Activated T-cell treated with anti-CD3 and anti-CD28 coated beads, Interleukin-2, amount 50 U/mL, for 72 hours (primary cell): ENCODE results near the gene UFM1. TPM values are rescaled to one million over a fixed set of nuclear protein-coding genes. Genes with fewer than 3 reads are reported as not detected.
"Not testable (repeated sequence)": the region's sequence is repeated elsewhere in the genome, so short reads cannot be mapped to it uniquely, and the experiment has no call there.

Source experiments
- ATAC-seq, 2 donors: fragments of 150-1000 bp; cut with Tn5 transposase; replicated peaks in 1 of 2; 2 replicates each; pipeline ENCODE4 v1.10.0; 2021; ENCODE audit warnings: moderate library complexity in 2 of 2, mild to moderate bottlenecking in 1 of 2
- DNase-seq, 2 donors: peaks; one replicate each; pipeline ENCODE4 v3.0.0; 2021 to 2022; ENCODE audit warnings: mixed read lengths in 1 of 2
- H3K27ac Mint-ChIP-seq: one replicate; pipeline ENCODE4 v1.8.0; 2022; ENCODE audit warnings: mild to moderate bottlenecking, moderate library complexity, mixed read lengths
- H3K27me3 Mint-ChIP-seq: one replicate; pipeline ENCODE4 v1.8.0; 2022; ENCODE audit warnings: low read depth, mixed read lengths
- H3K36me3 Mint-ChIP-seq, 2 donors: one replicate each; pipeline ENCODE4 v1.8.0; 2022; ENCODE audit warnings: mixed read lengths in 2 of 2, mild to moderate bottlenecking in 1 of 2; ENCODE audit not compliant: insufficient read depth in 2 of 2
- H3K4me1 Mint-ChIP-seq: one replicate; pipeline ENCODE4 v1.8.0; 2022; ENCODE audit warnings: low read depth, mixed read lengths
- H3K4me3 Mint-ChIP-seq, 2 donors: one replicate each; pipeline ENCODE4 v1.8.0; 2022; ENCODE audit warnings: mild to moderate bottlenecking in 2 of 2, mixed read lengths in 2 of 2, moderate library complexity in 2 of 2
- H3K9me3 Mint-ChIP-seq, 2 donors: one replicate each; pipeline ENCODE4 v1.8.0; 2022; ENCODE audit warnings: mixed read lengths in 2 of 2
- total RNA-seq, 2 donors: library from RNA; stranded (reverse); gene quantifications; one replicate each; pipeline ENCODE4 v1.2.3, GENCODE V29; 2022

Gene UFM1
- total RNA-seq, 2 donors from 2014 or later = 78.2 to 78.7 TPM

DNA sequence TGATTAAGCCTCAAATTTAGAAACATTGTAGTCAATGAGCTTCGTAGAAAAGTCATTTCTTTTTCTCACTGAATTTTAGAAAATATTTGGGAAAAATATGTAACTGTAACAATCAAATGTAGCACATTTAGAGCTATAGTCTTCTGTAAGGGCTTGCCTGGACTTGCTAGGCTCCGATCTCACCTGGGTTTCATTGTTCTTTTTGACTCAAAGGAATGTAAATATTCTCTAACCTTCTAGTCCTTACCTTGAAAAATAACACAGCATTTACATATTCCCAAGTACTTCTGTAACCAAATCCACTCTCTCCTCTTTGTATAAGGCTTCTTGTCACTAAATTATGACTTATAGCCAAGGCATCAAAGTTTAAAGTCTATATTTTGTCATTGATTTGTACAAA, 2.9 kb upstream of the UFM1 start:
- Mint-ChIP-seq H3K27ac (no peak overlapping the region), H3K27me3 (peaks cover 5% of the 10 kb centered on the region), H3K9me3 (no peaks in the 10 kb centered on the region), H3K36me3 (peaks cover 8 to 11% of the 10 kb centered on the region in 2 donors), H3K4me1 (peaks cover 26% of the 10 kb centered on the region), H3K4me3 (no peak overlapping the region)
- DNase-seq (no peak), ATAC-seq (no peak)

DNA sequence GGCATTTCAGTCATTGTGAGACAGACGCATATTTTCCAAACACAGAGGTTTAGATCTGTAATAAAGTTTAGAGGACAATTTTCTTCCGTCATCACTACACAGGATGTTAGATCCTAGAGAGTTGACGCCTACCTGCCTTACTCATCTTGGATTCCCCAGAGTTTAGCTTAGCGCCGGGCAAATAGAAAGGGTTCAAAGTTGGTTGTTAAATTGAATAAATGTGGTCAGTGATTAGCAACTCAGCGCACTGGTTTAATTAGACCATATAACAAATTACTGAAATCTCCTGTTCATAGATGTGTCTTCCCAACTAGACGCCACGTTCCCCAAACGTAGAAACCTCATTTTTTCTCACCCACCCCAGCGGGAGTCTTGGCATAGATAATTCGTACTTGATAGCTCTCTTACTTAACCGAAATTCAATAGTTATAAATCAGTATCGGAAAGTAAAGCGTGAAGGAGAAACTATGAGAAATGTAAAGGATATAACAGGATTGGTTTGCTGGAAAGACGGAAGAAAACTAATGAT, 726 bp upstream of the UFM1 start:
- Mint-ChIP-seq H3K4me3 (peak overlapping the region; percentile 95 to 99), H3K36me3 (peaks cover 8 to 14% of the 10 kb centered on the region in 2 donors), H3K4me1 (peaks cover 35% of the 10 kb centered on the region), H3K9me3 (no peaks in the 10 kb centered on the region), H3K27ac (peak overlapping the region; percentile 99), H3K27me3 (peaks cover 5% of the 10 kb centered on the region)
- ATAC-seq (peak; percentile 67 to 72), DNase-seq (peak; percentile 42 to 45)

DNA sequence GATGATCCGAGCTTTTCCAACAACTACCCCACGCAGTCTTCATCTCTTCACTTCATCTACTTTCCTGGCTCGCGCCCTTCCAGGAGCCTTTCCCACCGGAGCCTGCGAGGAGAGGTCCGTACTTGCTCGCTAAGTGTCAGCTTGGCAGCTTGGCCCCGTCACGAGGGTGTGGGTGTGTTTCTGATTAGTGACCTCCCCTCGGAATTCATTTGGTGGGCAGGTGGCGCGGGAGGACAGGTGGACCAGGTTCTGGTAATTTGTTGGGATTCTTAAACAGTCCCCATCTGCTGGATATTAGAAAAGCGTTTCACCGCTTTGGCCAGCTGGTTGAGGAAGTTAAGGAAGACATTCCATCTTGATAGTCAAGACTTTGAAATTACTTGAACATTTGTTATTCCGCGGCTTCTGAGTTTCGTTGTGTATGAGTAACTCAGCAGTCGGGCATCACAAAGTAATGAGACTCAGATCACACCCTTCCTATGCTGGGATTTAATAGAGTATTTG, 515 bp downstream of the UFM1 start:
- DNase-seq (peak; percentile 56 to 58), ATAC-seq (peak; percentile 16 to 22)
- peaks cover 38% of the 10 kb centered on the region for H3K4me1 Mint-ChIP-seq
- H3K4me3 Mint-ChIP-seq = peak overlapping the region; percentile 95 to 99
- peaks cover 10 to 19% of the 10 kb centered on the region in 2 donors for H3K36me3 Mint-ChIP-seq
- H3K27me3 Mint-ChIP-seq = peaks cover 5% of the 10 kb centered on the region
- no peaks in the 10 kb centered on the region for H3K9me3 Mint-ChIP-seq
- H3K27ac Mint-ChIP-seq = peak overlapping the region; percentile 99

DNA sequence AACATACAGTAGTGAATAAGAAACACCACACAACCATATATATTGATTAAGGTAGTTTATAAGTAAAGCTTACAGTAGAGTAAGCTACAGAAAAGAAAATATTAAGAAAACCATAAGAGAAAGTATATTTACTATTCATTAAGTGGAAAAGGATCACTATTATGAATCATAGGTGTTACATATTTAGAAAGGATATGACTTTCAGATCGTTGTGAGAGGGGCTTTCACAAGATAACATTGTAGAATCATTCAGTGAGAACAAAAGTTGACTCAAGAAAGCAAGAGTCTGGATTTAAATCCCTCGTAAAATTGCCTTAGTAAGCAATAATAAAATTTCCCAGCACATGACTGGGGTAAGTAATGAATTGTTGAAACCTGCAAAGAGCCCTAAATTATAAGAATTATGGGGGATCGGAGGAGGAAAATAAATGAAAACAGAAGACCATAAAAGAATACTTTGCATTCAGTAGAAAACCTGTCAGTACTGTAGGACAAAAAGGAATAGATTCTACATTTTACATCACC, 6.0 kb downstream of the UFM1 start:
- Mint-ChIP-seq H3K36me3 (peaks cover 10 to 26% of the 10 kb centered on the region in 2 donors), H3K4me1 (peaks cover 25% of the 10 kb centered on the region)

DNA sequence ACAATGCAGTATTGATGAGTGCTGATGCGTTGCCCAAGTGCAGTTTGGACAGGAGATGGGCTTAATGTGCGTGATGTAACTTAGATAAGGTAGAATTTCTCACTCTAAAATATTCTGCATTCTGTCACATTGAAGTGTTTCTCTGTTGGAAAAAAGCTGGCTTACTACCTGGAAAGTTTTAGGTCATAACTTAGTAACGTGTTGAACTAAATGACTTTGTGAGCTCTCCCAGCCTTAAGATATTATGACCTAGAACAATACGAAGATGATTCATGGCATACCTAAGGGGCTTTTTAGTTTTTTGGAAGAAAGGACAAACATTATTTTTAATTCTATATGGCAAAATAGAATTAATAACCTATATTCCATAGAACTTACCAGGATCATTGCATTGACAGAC, 9.0 kb downstream of the UFM1 start:
- H3K27ac Mint-ChIP-seq = no peak overlapping the region
- DNase-seq (no peak), ATAC-seq (no peak)
- no peak overlapping the region for H3K4me3 Mint-ChIP-seq
- peaks cover 5% of the 10 kb centered on the region for H3K4me1 Mint-ChIP-seq
- H3K27me3 Mint-ChIP-seq = no peaks in the 10 kb centered on the region
- H3K9me3 Mint-ChIP-seq = no peaks in the 10 kb centered on the region
- H3K36me3 Mint-ChIP-seq = peaks cover 8 to 33% of the 10 kb centered on the region in 2 donors

More for the DNA sequence above, 6.0 kb downstream of the UFM1 start:
- Mint-ChIP-seq H3K27me3 (no peaks in the 10 kb centered on the region), H3K9me3 (no peaks in the 10 kb centered on the region), H3K27ac (peak overlapping the region; percentile 76), H3K4me3 (peak overlapping the region in 1 of 2 donors; percentile 22)
- no peak for DNase-seq
- peak in 1 of 2 donors; percentile 44 for ATAC-seq

GRCh38 chr13:38361542-38362262, 12.1 kb downstream of the UFM1 start:
- no peaks in the 10 kb centered on the region for H3K9me3 Mint-ChIP-seq
- H3K27me3 Mint-ChIP-seq = no peaks in the 10 kb centered on the region
- H3K4me1 Mint-ChIP-seq = no peaks in the 10 kb centered on the region
- H3K36me3 Mint-ChIP-seq = peaks cover 6 to 25% of the 10 kb centered on the region in 2 donors
- DNase-seq (no peak), ATAC-seq (no peak)
- H3K4me3 Mint-ChIP-seq = no peak overlapping the region
- H3K27ac Mint-ChIP-seq = no peak overlapping the region

- no peak overlapping the region for H3K27ac Mint-ChIP-seq
- no peak for DNase-seq
- no peaks in the 10 kb centered on the region for H3K9me3 Mint-ChIP-seq
- H3K4me1 Mint-ChIP-seq = no peaks in the 10 kb centered on the region
- H3K36me3 Mint-ChIP-seq = peaks cover 6 to 21% of the 10 kb centered on the region in 2 donors
- no peaks in the 10 kb centered on the region for H3K27me3 Mint-ChIP-seq
- no peak for ATAC-seq
- H3K4me3 Mint-ChIP-seq = no peak overlapping the region
Observed at GRCh38 chr13:38363219-38363618, 13.6 kb downstream of the UFM1 start.

- not testable (repeated sequence) for H3K4me3 Mint-ChIP-seq, ATAC-seq, H3K9me3 Mint-ChIP-seq, DNase-seq, H3K27ac Mint-ChIP-seq, H3K27me3 Mint-ChIP-seq, H3K4me1 Mint-ChIP-seq
- peaks cover 6 to 21% of the 10 kb centered on the region in 2 donors for H3K36me3 Mint-ChIP-seq
Observed at GRCh38 chr13:38363746-38364145, 14.1 kb downstream of the UFM1 start.

DNA sequence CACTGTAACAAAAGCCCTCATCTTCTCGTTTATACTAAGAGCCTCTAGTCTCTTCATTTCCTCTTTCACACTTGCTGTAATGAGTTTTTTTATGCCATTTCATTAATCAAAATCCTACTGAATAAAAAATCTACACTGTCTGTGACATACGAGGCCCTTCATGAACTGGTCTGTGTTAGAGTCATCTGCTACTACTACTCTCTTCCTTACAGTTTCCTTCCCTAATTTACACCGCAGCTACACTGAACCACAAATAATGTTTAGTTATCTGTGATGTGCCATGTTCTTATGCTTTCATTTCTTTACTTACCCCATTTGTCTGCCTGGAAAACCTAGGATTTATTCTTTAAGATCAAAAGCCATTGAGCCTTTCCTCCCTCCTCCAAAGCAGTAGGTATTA, 16.0 kb downstream of the UFM1 start:
- no peak for ATAC-seq
- no peak overlapping the region for H3K27ac Mint-ChIP-seq
- no peak for DNase-seq
- H3K36me3 Mint-ChIP-seq = peaks cover 6 to 19% of the 10 kb centered on the region in 2 donors
- H3K4me3 Mint-ChIP-seq = no peak overlapping the region
- no peaks in the 10 kb centered on the region for H3K27me3 Mint-ChIP-seq
- no peaks in the 10 kb centered on the region for H3K4me1 Mint-ChIP-seq
- H3K9me3 Mint-ChIP-seq = no peaks in the 10 kb centered on the region

- H3K4me1 Mint-ChIP-seq = no peaks in the 10 kb centered on the region
- peak in 1 of 2 donors; percentile 11 for ATAC-seq
- H3K27ac Mint-ChIP-seq = peak overlapping the region; percentile 22
- H3K36me3 Mint-ChIP-seq = peaks cover 0 to 9% of the 10 kb centered on the region in 2 donors
- no peaks in the 10 kb centered on the region for H3K9me3 Mint-ChIP-seq
- no peak for DNase-seq
- peaks cover 7% of the 10 kb centered on the region for H3K27me3 Mint-ChIP-seq
- no peak overlapping the region for H3K4me3 Mint-ChIP-seq
Observed at GRCh38 chr13:38366954-38367645, 17.4 kb downstream of the UFM1 start.

DNA sequence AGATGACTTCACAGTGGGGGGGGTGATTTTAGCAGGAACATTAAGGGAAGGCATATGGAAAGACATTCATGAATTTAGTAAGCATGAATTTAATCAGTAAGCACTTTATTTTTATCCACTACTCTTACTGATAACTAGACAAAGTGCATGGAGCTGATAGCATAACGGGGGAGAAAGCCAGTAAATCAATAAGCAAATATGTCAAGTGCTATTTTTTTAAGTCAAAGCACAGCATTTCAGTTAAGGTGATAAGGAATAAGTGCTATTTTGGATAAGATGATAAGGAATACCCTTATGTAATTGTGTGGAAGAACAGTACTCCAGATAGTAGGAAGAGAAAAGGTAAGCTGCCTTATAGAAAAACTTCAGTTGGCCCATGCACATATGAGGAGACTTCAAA, 19.4 kb downstream of the UFM1 start:
- Mint-ChIP-seq H3K27me3 (peaks cover 20% of the 10 kb centered on the region), H3K4me1 (no peaks in the 10 kb centered on the region), H3K27ac (no peak overlapping the region), H3K36me3 (no peaks in the 10 kb centered on the region), H3K9me3 (peaks cover 0 to 2% of the 10 kb centered on the region in 2 donors), H3K4me3 (no peak overlapping the region)
- ATAC-seq (no peak), DNase-seq (no peak)

DNA sequence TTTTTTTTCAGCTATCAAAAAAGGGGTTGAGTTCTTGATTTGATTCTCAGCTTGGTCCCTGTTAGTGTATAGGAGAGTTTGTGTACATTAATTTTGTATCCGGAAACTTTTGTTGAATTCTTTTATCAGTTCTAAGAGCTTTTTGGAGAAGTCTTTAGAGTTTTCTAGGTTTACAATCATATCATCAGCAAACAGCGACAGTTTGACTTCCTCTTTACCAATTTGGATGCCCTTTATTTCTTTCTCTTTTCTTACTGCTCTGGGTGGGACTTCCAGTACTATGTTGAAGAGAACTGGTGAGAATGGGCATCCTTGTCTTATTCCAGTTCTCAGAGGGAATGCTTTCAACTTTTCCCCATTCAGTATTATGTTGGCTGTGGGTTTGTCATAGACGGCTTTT, 20.4 kb downstream of the UFM1 start:
- not testable (repeated sequence) for DNase-seq, H3K27ac Mint-ChIP-seq, ATAC-seq, H3K4me1 Mint-ChIP-seq, H3K36me3 Mint-ChIP-seq, H3K9me3 Mint-ChIP-seq, H3K4me3 Mint-ChIP-seq
- H3K27me3 Mint-ChIP-seq = peaks cover 22% of the 10 kb centered on the region

- Mint-ChIP-seq H3K4me1 (no peaks in the 10 kb centered on the region), H3K36me3 (no peaks in the 10 kb centered on the region), H3K27ac (no peak overlapping the region), H3K27me3 (peaks cover 22% of the 10 kb centered on the region), H3K9me3 (peaks cover 0 to 2% of the 10 kb centered on the region in 2 donors), H3K4me3 (no peak overlapping the region)
- DNase-seq (no peak), ATAC-seq (no peak)
Observed at GRCh38 chr13:38372820-38373383, 23.3 kb downstream of the UFM1 start.
